Activated naive CD4-positive, alpha-beta T cell treated with anti-CD3 and anti-CD28 coated beads, Interleukin-2, amount 50 U/mL, for 72 hours (primary cell): Measurements from ENCODE around the gene IGLL1. TPM values are rescaled to one million over a fixed set of nuclear protein-coding genes. Genes with fewer than 3 reads are reported as not detected.
"Not testable (repeated sequence)": the region's sequence is repeated elsewhere in the genome, so short reads cannot be mapped to it uniquely, and the experiment has no call there.

Experiments used
- ATAC-seq, 2 donors: fragments of 150-1000 bp; cut with Tn5 transposase; 2 replicates each; pipeline ENCODE4 v1.10.0; 2021; ENCODE audit warnings: mild to moderate bottlenecking in 2 of 2, moderate library complexity in 2 of 2
- DNase-seq, 2 donors: peaks; one replicate each; pipeline ENCODE4 v3.0.0; 2021 to 2022; ENCODE audit warnings: low spot score in 2 of 2
- H3K27ac Mint-ChIP-seq, 2 donors: one replicate each; pipeline ENCODE4 v1.8.0; 2022; ENCODE audit warnings: mild to moderate bottlenecking in 2 of 2, mixed read lengths in 2 of 2
- H3K36me3 Mint-ChIP-seq, 2 donors: one replicate each; pipeline ENCODE4 v1.8.0; 2022; ENCODE audit warnings: mixed read lengths in 2 of 2
- H3K9me3 Mint-ChIP-seq, 2 donors: one replicate each; pipeline ENCODE4 v1.8.0; 2022; ENCODE audit warnings: mixed read lengths in 2 of 2
- total RNA-seq, 2 donors: library from RNA; stranded (reverse); gene quantifications; one replicate each; pipeline ENCODE4 v1.2.3, GENCODE V29; 2022

IGLL1 gene
- total RNA-seq, 2 donors from 2014 or later = not detected

DNA sequence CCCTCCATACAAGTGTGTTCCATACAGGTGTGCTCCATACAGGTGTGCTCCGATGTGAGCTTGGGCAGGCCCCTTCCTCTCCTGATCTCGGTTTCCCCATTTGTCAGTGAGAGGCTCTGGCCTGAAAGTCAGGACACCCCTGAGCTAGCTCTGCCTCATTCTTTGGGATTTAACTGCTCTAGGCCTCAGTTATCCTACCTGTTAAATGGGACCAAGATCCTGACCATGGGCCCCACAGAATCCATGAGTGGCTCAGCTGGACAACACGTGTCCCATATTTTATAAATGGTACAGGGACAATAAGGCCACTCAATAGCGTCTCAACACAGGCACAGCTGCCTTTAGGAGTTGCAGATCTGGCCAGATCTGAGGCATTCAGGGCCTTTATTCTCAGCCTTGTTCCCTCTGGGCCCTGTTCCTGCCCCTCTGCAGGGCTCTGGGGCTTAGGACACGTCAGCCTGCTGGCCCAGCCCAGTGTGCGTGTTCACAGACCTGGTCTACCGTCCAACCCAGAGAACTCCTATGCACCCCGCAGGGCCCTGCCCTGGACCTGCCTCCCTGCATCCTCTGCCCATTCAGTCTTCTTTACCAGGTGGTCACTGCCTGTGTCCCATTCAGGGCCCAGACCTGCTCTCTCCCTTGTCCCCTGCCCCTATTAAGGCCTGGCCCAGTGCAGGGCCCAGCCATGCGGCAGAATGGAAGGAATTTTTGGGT is 18.9 kb upstream of the IGLL1 start:
- no peak overlapping the region for H3K27ac Mint-ChIP-seq
- DNase-seq (no peak), ATAC-seq (no peak)
- no peaks in the 10 kb centered on the region for H3K36me3 Mint-ChIP-seq
- H3K9me3 Mint-ChIP-seq = no peaks in the 10 kb centered on the region

DNA sequence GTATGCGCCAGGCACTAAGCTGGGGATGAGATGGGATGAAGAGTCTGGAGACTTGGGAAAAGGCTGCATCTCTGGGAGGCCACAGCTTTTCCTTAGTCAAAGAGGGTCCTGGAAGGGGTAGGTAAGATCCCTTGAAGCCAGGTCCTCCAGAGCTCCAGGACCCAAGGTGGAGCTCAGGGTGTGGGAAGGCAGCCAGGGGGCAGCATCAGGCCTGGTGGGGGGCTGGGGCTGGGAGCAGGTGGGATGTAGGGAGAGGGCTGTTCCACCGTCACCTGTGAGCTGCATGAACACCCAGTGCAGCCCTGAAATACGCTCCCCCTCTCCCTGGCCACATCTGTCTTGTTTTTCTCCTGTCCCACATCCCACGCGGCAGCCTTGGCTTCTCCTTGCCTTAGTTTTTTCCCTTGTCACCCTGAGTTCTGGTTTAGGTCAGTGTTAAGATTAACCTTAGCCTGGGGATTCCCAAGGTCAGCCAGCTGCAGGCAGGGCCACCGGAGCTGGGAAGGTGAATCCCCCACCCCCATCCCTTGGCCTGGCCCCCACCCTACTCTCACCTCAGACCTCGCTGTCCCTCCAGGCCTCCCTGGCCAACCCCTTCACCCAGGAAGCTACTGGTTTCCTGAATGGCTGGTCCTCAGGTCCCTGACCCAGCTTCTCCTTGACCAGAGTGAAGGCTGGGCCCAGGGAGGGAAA is 17.6 kb upstream of the IGLL1 start:
- H3K27ac Mint-ChIP-seq, DNase-seq, H3K9me3 Mint-ChIP-seq, H3K36me3 Mint-ChIP-seq: not testable (repeated sequence)
- ATAC-seq = peak in 1 of 2 donors; percentile 41

DNA sequence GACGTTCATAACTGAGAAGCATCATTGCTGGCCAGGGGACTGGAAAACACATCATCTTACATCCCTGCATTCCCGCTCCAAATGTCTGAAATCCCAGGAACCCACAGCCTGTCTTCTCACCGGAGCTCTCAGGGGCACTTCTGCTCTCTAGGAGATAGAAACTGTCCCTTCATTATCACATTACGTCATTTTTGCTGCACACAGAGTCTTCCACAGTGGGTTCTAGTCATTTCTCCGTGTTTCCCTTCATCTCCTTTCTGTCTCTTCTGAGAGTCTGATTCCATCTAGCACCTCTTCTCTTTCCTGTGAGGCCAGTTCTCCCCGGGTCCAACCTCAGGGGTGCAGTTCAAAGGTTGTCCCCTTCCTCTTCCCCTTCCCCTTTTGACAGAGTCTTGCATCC is 15.8 kb upstream of the IGLL1 start:
- not testable (repeated sequence) for DNase-seq, H3K9me3 Mint-ChIP-seq, ATAC-seq, H3K36me3 Mint-ChIP-seq, H3K27ac Mint-ChIP-seq

GRCh38 chr22:23591846-23592245 is 11.8 kb upstream of the IGLL1 start:
- DNase-seq (no peak), ATAC-seq (no peak)
- no peaks in the 10 kb centered on the region for H3K9me3 Mint-ChIP-seq
- H3K36me3 Mint-ChIP-seq = no peaks in the 10 kb centered on the region
- no peak overlapping the region for H3K27ac Mint-ChIP-seq

- ATAC-seq (peak; percentile 67 to 81), DNase-seq (peak in 1 of 2 donors; percentile 70)
- no peaks in the 10 kb centered on the region for H3K36me3 Mint-ChIP-seq
- no peak overlapping the region for H3K27ac Mint-ChIP-seq
- no peaks in the 10 kb centered on the region for H3K9me3 Mint-ChIP-seq
These were observed 11.2 kb upstream of the IGLL1 start for GRCh38 chr22:23591201-23591791.

GRCh38 chr22:23583836-23584235 is 3.7 kb upstream of the IGLL1 start:
- DNase-seq = no peak
- no peak for ATAC-seq
- H3K27ac Mint-ChIP-seq = no peak overlapping the region
- no peaks in the 10 kb centered on the region for H3K9me3 Mint-ChIP-seq
- H3K36me3 Mint-ChIP-seq = no peaks in the 10 kb centered on the region

DNA sequence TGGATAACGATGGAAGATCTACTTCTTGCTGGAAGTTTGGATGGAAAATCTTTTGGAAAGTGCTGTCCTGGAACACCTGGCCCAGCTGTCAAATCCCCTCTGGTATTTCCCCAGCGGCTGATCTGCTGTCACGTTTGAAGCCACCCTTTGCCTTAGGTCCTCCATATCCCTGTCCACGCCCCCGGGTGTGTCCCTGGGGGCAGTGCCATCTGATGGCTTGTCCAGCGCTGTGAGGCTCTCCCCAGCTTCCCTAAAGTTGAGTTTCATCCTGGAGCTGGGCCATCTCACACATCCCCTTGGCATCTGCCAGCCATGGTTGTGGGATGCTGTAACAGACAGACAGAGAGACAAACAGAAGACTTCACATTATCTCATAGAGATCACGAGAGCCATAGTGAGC is 3.1 kb upstream of the IGLL1 start:
- Mint-ChIP-seq H3K27ac (no peak overlapping the region), H3K36me3 (no peaks in the 10 kb centered on the region), H3K9me3 (no peaks in the 10 kb centered on the region)
- no peak for ATAC-seq
- no peak for DNase-seq

DNA sequence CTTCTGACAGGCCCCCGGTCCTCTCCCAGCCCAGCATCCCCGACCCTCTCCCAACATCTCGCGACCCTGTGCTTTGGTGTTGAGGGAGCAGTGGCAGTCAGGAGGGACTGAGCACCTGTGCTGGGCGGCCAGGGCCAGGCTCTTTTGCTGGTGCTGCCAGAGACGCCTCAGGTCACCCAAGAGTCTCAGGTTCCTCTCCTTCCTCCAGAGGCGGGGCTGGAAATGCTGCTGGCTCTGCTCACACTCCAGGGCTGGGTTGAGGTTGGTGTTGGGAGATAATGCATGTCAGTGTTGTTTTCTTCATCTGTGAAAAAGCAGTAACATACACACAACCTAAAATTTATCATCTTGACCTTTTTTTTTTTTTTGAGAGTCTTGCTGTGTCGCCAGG is 1.2 kb upstream of the IGLL1 start:
- Mint-ChIP-seq H3K36me3 (no peaks in the 10 kb centered on the region), H3K9me3 (no peaks in the 10 kb centered on the region), H3K27ac (no peak overlapping the region)
- ATAC-seq (no peak), DNase-seq (no peak)

GRCh38 chr22:23580576-23581259 is 628 bp upstream of the IGLL1 start:
- H3K27ac Mint-ChIP-seq = no peak overlapping the region
- no peak for ATAC-seq
- no peak for DNase-seq
- H3K9me3 Mint-ChIP-seq = no peaks in the 10 kb centered on the region
- no peaks in the 10 kb centered on the region for H3K36me3 Mint-ChIP-seq

DNA sequence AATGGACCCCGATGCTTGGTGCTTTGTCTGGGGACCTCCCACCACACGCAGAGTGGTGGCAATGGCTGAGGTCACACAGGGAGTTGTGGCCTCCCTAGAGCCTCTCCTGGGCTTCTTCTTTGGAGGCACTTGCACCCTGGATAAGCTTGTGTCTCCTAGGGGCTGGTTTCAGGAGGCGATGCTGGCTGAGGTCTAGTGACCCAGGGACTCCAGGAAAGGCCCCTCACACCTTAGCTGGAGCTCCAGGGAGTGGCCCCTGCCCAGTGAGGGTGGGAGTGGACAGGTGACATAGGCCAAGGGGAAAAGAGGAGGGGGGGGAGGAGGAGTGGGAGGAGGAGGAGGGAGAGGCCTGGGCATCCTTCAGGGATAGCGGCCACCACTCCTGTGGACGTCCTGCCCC is 810 bp downstream of the IGLL1 start:
- ATAC-seq = no peak
- no peak for DNase-seq
- Mint-ChIP-seq H3K27ac (no peak overlapping the region), H3K36me3 (no peaks in the 10 kb centered on the region), H3K9me3 (no peaks in the 10 kb centered on the region)

- no peak for ATAC-seq
- Mint-ChIP-seq H3K27ac (no peak overlapping the region), H3K36me3 (no peaks in the 10 kb centered on the region), H3K9me3 (no peaks in the 10 kb centered on the region)
- no peak for DNase-seq
These were observed 1.8 kb downstream of the IGLL1 start for GRCh38 chr22:23578306-23578705.

GRCh38 chr22:23576681-23577080 is 3.4 kb downstream of the IGLL1 start:
- DNase-seq (no peak), ATAC-seq (no peak)
- Mint-ChIP-seq H3K9me3 (peaks cover 0 to 4% of the 10 kb centered on the region in 2 donors), H3K27ac (no peak overlapping the region), H3K36me3 (no peaks in the 10 kb centered on the region)

DNA sequence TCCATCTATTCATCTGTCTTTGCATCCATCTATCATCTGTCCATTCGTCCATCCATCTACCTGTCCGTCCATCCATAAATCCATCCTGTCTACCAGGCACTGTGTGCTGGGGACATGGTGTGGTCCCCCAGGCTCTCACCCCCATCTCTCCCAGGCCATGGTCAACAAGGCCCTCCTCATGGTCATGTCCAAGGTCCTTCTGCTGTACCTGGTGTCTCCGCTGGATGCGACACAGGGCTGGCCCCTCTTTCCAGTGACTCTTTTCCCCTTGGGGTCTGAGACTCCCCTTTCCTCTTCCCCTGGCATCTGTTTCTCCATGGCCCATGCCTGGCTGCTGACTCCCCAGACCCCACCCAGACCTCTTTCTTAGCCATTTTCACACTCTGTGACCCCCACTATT is 4.5 kb downstream of the IGLL1 start:
- no peaks in the 10 kb centered on the region for H3K36me3 Mint-ChIP-seq
- peaks cover 0 to 4% of the 10 kb centered on the region in 2 donors for H3K9me3 Mint-ChIP-seq
- DNase-seq (no peak), ATAC-seq (no peak)
- H3K27ac Mint-ChIP-seq = peak overlapping the region in 1 of 2 donors; percentile 10

- H3K9me3 Mint-ChIP-seq = peaks cover 0 to 4% of the 10 kb centered on the region in 2 donors
- ATAC-seq (no peak), DNase-seq (peak in 1 of 2 donors; percentile 49)
- no peaks in the 10 kb centered on the region for H3K36me3 Mint-ChIP-seq
- no peak overlapping the region for H3K27ac Mint-ChIP-seq
These were observed 5.2 kb downstream of the IGLL1 start for GRCh38 chr22:23574877-23575276.

- peaks cover 0 to 4% of the 10 kb centered on the region in 2 donors for H3K9me3 Mint-ChIP-seq
- peak in 1 of 2 donors; percentile 39 for DNase-seq
- no peak overlapping the region for H3K27ac Mint-ChIP-seq
- no peak for ATAC-seq
- H3K36me3 Mint-ChIP-seq = no peaks in the 10 kb centered on the region
These were observed 5.7 kb downstream of the IGLL1 start for GRCh38 chr22:23574371-23574811.

DNA sequence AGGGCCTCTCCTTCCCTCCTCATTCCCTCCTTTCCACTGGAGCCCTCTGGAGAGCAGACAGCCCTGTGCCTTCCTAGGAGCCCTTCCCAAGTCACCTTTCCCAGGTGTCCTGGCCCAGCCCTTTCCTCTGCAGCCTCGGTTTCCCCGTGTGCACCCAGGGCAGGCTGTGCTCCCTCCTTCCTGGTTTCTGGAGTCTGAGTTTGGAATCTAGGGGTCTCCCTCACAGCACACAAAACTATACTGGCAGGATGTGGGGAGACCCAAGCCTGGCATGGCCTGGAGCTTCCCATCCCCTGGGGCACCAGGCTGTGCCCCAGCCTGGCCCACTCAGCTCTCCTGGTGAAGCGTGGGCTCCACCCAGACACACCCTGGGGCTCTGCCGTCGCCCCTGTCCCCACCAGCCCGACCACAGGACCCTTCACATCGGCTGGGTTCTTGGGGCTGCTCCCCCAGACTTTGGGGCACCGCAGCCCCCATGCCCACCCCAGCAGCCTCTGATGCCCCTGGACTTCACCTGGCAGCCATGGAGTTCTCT is 6.3 kb downstream of the IGLL1 start:
- not testable (repeated sequence) for H3K9me3 Mint-ChIP-seq, H3K27ac Mint-ChIP-seq, ATAC-seq, H3K36me3 Mint-ChIP-seq
- peak in 1 of 2 donors; percentile 47 for DNase-seq

GRCh38 chr22:23573106-23573505 is 7.0 kb downstream of the IGLL1 start:
- not testable (repeated sequence) for H3K36me3 Mint-ChIP-seq, H3K9me3 Mint-ChIP-seq, ATAC-seq
- peak in 1 of 2 donors; percentile 18 for DNase-seq
- H3K27ac Mint-ChIP-seq = peak overlapping the region in 1 of 2 donors; percentile 16
